OCI-LY3 (cell line): ENCODE data around the gene SGSM1.

Experiments used
- EZH2phosphoT487 ChIP-seq: fragments of 200-600 bp; shearing (Covaris generic); IDR thresholded peaks from 2 replicates; pipeline ENCODE4 v1.6.1; 2018; ENCODE audit warnings: antibody characterized with exemption, mixed run types, low read depth
- TF ChIP-seq, protein P1 (sequence below): fragments of 200-600, 300-600 bp; sonication (generic); IDR thresholded peaks from 2 replicates; pipeline ENCODE4 v1.5.1; 2014; ENCODE audit warnings: antibody characterized with exemption, low read length, low read depth

DNA sequence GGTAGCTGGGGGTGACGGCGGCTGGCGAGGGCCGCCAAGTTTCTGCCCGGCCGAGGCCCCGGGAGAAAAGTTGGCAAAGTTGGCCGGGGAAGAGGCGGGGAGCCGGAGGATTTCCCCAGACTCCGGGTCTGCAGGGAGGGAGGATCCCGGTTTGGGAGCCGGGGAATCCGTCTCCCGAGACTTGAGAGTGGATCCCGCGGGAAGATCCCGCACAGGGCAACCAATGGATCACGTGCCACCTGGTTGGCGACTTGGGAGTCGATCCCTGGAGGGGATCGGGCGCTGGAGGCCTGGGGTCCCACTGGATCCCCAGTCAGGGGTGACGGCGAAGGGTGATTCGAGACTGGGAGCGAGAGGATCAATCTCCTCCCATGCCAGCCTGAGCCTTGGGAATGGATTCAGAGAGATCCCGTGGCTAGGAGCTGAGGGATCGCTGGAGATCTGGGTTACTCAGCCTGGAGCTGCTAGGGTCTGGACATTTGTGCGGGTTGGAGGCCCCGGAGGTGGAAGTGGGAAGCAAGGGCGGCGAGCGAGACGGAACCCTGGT, 146.9 kb downstream of the SGSM1 start:
- TF ChIP-seq, protein P1, sequence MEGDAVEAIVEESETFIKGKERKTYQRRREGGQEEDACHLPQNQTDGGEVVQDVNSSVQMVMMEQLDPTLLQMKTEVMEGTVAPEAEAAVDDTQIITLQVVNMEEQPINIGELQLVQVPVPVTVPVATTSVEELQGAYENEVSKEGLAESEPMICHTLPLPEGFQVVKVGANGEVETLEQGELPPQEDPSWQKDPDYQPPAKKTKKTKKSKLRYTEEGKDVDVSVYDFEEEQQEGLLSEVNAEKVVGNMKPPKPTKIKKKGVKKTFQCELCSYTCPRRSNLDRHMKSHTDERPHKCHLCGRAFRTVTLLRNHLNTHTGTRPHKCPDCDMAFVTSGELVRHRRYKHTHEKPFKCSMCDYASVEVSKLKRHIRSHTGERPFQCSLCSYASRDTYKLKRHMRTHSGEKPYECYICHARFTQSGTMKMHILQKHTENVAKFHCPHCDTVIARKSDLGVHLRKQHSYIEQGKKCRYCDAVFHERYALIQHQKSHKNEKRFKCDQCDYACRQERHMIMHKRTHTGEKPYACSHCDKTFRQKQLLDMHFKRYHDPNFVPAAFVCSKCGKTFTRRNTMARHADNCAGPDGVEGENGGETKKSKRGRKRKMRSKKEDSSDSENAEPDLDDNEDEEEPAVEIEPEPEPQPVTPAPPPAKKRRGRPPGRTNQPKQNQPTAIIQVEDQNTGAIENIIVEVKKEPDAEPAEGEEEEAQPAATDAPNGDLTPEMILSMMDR = no peak
- TF ChIP-seq EZH2phosphoT487 = no peak
